ENCODE measurements around the gene KLRF2.
A peak's percentile ranks its signal among the peaks of the same experiment; 100 is the strongest.

KLRF2 gene

DNA sequence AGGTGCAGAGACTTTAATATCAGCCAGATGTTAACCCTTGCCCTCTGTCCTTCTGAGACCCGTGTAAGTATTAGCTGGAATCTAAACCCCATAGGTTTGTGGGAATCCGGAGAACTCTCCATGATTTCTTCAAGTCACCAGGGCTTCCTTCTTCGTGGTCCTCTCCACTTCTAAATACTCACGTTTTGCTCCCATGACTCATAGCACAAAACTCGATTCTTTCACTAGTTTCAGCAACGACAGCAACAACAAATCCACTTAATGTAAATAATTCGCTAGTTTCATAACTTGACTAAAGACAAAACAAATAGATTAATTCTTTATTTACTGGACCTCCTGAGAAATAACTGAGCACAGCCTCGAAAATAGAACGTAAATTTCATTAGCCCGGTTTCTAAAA is 55.3 kb downstream of the KLRF2 start:
- no peak for DNase-seq (ENCODE audit: low spot score)

DNA sequence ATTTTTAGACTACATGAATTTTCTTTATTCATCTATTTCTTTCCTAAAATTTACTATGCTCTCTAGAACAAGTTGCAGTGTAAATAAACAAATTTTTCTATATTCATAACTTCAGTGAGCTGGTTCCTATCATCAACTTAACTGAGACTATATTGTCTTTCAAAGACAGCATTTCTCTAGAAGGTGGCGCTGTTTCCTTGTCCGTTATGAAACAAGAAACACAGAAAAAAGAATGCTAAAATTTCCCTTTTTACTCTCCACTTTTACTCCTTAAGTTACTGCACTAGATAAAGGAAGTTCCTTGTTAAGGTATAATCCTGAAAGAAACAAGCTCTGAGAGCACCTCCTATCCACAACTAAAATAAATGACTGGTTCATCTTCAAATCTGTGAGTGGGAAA is 59.1 kb downstream of the KLRF2 start:
- peak; percentile 24 for DNase-seq (ENCODE audit: low spot score)

DNA sequence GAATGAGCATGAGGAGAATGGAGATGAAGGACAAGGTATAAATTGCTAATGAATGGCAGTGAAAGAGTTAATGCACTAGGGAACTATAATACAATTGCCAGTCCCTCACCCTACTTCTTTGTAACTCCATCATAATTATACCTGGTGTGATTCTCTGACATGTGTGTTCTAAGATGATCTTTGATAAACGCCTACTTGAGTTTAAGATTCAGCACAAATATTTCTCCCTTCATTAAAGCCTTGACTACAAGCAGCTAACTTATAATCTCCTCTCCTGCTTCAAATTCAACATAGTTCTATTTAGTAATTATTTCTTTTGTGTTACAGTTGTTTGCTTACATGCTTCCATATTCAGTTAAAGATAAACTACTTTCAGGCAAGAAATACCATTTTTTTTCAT is 60.5 kb downstream of the KLRF2 start:
- DNase-seq (ENCODE audit: low spot score) = no peak

DNA sequence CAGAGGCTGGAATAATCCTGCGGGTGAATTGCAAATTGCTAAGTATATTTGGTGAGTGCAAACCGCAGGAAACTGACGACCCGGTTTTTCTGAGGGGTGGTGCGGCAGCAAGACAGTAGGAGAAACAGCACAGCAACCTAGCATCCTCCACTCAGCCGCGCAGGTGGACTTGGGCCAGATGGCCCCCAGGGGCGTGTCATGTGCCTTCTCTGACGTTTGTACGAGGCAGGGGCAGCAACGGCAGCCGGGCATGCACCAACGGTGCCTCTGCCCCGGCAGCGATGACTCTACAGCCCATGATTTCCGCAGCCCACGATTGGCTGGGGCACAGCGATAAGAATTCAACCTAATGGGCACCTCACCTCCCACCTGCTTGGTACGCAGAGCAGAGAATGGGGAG is 62.0 kb downstream of the KLRF2 start:
- DNase-seq (ENCODE audit: low spot score) = no peak

DNA sequence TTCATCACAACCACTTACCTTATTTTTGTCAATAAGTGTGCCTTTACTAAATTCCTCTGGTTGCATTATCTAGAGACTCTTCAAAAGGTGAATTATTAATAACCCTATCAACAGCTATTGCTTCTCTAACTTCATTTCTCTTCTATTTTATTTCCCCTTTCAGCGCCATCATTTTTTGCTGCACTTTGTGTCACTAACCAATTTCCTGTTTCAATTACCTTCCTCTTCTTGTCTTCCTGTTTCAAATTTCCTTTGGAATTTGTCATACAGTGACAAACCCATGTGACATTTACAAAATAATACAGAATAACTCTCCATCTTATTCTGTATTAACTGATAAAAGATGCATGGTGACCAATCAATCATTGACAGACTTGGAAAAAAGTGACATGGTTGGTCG is 63.1 kb downstream of the KLRF2 start:
- DNase-seq (ENCODE audit: low spot score) = no peak
